Measurements from ENCODE around the gene KLK8. TPM values are rescaled to one million over a fixed set of nuclear protein-coding genes. Genes with fewer than 3 reads are reported as not detected.
"Not testable (repeated sequence)": the region's sequence is repeated elsewhere in the genome, so short reads cannot be mapped to it uniquely, and the experiment has no call there.

KLK8 gene
- total and polyA plus RNA-seq, 4 experiments from 2014 or later, result not detected

GRCh38 chr19:50974702-50975556 is 26.5 kb downstream of the KLK8 start:
- CTCF ChIA-PET (ENCODE audit: partially characterized antibody), result no interaction called here
- intact Hi-C loops (cut with micrococcal nuclease), result no loop called here
- POLR2A ChIA-PET (ENCODE audit: partially characterized antibody), result no interaction called here
- peaks cover 37 to 49% of the 10 kb centered on the region in 2 donors for H3K27me3 Mint-ChIP-seq
- H3K27ac Mint-ChIP-seq, result no peak overlapping the region
- H3K36me3 Mint-ChIP-seq, result no peaks in the 10 kb centered on the region
- H3K4me3 Mint-ChIP-seq, result no peak overlapping the region
- no peaks in the 10 kb centered on the region for H3K36me3 ChIP-seq (ENCODE audit: insufficient read depth, low read length)
- no peak for DNase-seq
- H3K27ac ChIP-seq (ENCODE audit: low read depth, low read length), result no peak overlapping the region
- peaks cover 0 to 1% (median 0%) of the 10 kb centered on the region in 4 donors for H3K4me1 Mint-ChIP-seq
- no peak overlapping the region for H3K4me3 ChIP-seq (ENCODE audit: low read length in 2 of 2)
- no peaks in the 10 kb centered on the region for H3K9me3 ChIP-seq (ENCODE audit: control insufficient read depth in 1 of 2, low read length in 2 of 2)
- no peaks in the 10 kb centered on the region for H3K4me1 ChIP-seq (ENCODE audit: insufficient read depth, low read length)
- peaks cover 5% of the 10 kb centered on the region for H3K27me3 ChIP-seq (ENCODE audit: insufficient read depth, low read length)
- H3K9me3 Mint-ChIP-seq, result peaks cover 0 to 2% (median 0%) of the 10 kb centered on the region in 8 donors

- ChIA-PET CTCF (ENCODE audit: partially characterized antibody) (no interaction called here), POLR2A (ENCODE audit: partially characterized antibody) (no interaction called here)
- no peaks in the 10 kb centered on the region for H3K4me1 ChIP-seq (ENCODE audit: insufficient read depth, low read length)
- H3K4me1 Mint-ChIP-seq, result peaks cover 0 to 1% (median 0%) of the 10 kb centered on the region in 4 donors
- H3K27ac Mint-ChIP-seq, result no peak overlapping the region
- H3K27ac ChIP-seq (ENCODE audit: low read depth, low read length), result no peak overlapping the region
- DNase-seq, result no peak
- H3K36me3 ChIP-seq (ENCODE audit: insufficient read depth, low read length), result no peaks in the 10 kb centered on the region
- H3K9me3 ChIP-seq (ENCODE audit: control insufficient read depth in 1 of 2, low read length in 2 of 2), result no peaks in the 10 kb centered on the region
- peaks cover 4% of the 10 kb centered on the region for H3K27me3 ChIP-seq (ENCODE audit: insufficient read depth, low read length)
- no peak overlapping the region for H3K4me3 ChIP-seq (ENCODE audit: low read length in 2 of 2)
- H3K4me3 Mint-ChIP-seq, result no peak overlapping the region
- H3K27me3 Mint-ChIP-seq, result peaks cover 34 to 44% of the 10 kb centered on the region in 2 donors
- H3K36me3 Mint-ChIP-seq, result no peaks in the 10 kb centered on the region
- intact Hi-C loops (cut with micrococcal nuclease), result no loop called here
- H3K9me3 Mint-ChIP-seq, result no peaks in the 10 kb centered on the region
These were observed 28.5 kb downstream of the KLK8 start for GRCh38 chr19:50972795-50973376.

- H3K27ac Mint-ChIP-seq, result peak overlapping the region in 1 of 7 donors; percentile 72
- H3K27ac ChIP-seq (ENCODE audit: low read depth, low read length); H3K36me3 Mint-ChIP-seq; DNase-seq; H3K36me3 ChIP-seq (ENCODE audit: insufficient read depth, low read length); H3K4me3 ChIP-seq (ENCODE audit: low read length in 2 of 2); H3K4me1 ChIP-seq (ENCODE audit: insufficient read depth, low read length); intact Hi-C loops (cut with micrococcal nuclease); H3K9me3 ChIP-seq (ENCODE audit: control insufficient read depth in 1 of 2, low read length in 2 of 2); CTCF ChIA-PET (ENCODE audit: partially characterized antibody); H3K4me3 Mint-ChIP-seq; H3K9me3 Mint-ChIP-seq; H3K4me1 Mint-ChIP-seq; H3K27me3 ChIP-seq (ENCODE audit: insufficient read depth, low read length); POLR2A ChIA-PET (ENCODE audit: partially characterized antibody): not testable (repeated sequence)
- peaks cover 26 to 35% of the 10 kb centered on the region in 2 donors for H3K27me3 Mint-ChIP-seq
These were observed 31.6 kb downstream of the KLK8 start for GRCh38 chr19:50969810-50970209.

DNA sequence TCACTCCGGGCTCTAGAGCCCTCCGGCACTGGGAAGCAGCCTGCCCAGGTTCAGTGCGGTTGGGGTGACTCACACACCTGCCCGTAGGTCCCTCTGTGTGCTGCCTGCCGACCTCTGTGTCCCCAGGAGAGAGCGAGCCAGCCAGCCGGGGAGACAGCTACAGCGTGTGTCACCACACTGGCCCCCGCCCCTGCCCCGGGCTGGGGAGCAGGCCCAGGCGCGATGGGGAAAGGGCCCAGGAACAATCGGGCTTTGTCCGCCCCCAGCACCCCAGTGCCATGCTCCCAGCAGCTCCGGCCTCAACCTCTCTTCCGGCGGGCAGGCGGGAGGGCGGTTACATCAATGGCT is 32.0 kb downstream of the KLK8 start, which contains the start of gene KLK6:
TSS of gene KLK6 (minus strand) at position 179 of the 348 bp plus-strand sequence. CDS start 1,487 bp downstream, outside the sequence.
- intact Hi-C loops (cut with micrococcal nuclease), result no loop called here
- no peaks in the 10 kb centered on the region for H3K4me1 Mint-ChIP-seq
- no peaks in the 10 kb centered on the region for H3K4me1 ChIP-seq (ENCODE audit: insufficient read depth, low read length)
- H3K4me3 ChIP-seq (ENCODE audit: low read length in 2 of 2), result no peak within 1 kb of the TSS
- CTCF ChIA-PET (ENCODE audit: partially characterized antibody), result no interaction called here
- no peak within 1 kb of the TSS for H3K4me3 Mint-ChIP-seq
- H3K36me3 Mint-ChIP-seq, result no peaks in the 10 kb centered on the region
- H3K36me3 ChIP-seq (ENCODE audit: insufficient read depth, low read length), result no peaks in the 10 kb centered on the region
- peaks cover 0 to 2% (median 0%) of the 10 kb centered on the region in 8 donors for H3K9me3 Mint-ChIP-seq
- POLR2A ChIA-PET (ENCODE audit: partially characterized antibody), result no interaction called here
- H3K27me3 Mint-ChIP-seq, result peaks cover 26 to 34% of the 10 kb centered on the region in 2 donors
- no peak within 1 kb of the TSS for H3K27ac ChIP-seq (ENCODE audit: low read depth, low read length)
- no peaks in the 10 kb centered on the region for H3K27me3 ChIP-seq (ENCODE audit: insufficient read depth, low read length)
- H3K9me3 ChIP-seq (ENCODE audit: control insufficient read depth in 1 of 2, low read length in 2 of 2), result no peaks in the 10 kb centered on the region
- peak within 1 kb of the TSS in 1 of 7 donors; percentile 72 for H3K27ac Mint-ChIP-seq
- DNase-seq, result no peak

DNA sequence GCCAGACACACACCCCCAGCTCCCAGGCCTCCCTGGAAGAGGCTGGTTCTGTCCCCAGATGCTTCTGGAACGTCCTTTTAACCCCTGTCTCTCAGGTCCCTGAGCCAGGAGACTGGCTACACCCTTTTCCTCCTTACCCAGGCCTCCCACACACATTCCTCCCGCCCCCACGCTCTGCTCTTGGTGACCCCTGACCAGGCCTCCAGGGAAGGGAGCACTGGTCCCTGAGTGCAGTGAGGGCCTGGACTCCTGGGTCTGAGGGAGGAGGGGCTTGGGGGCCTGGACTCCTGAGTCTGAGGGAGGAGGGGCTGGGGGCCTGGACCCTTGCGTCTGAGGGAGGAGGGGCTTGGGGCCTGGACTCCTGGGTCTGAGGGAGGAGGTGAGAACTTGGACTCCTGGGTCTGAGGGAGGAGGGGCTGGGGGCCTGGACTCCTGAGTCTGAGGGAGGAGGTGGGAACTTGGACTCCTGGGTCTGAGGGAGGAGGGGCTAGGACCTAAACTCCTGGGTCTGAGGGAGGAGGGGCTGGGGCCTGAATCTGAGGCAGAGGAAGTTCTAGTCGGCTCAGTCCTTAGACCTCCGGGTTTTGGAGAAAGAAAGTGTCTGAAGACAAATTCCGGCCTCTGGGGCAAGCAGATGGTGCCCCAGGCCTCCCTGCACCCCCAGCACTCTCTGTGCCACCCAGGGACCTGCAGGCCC is 32.5 kb downstream of the KLK8 start:
- H3K36me3 Mint-ChIP-seq, result no peaks in the 10 kb centered on the region
- H3K4me1 Mint-ChIP-seq, result no peaks in the 10 kb centered on the region
- no peaks in the 10 kb centered on the region for H3K36me3 ChIP-seq (ENCODE audit: insufficient read depth, low read length)
- CTCF ChIA-PET (ENCODE audit: partially characterized antibody), result no interaction called here
- no peaks in the 10 kb centered on the region for H3K9me3 ChIP-seq (ENCODE audit: control insufficient read depth in 1 of 2, low read length in 2 of 2)
- DNase-seq, result no peak
- no peak overlapping the region for H3K27ac ChIP-seq (ENCODE audit: low read depth, low read length)
- POLR2A ChIA-PET (ENCODE audit: partially characterized antibody), result no interaction called here
- H3K4me1 ChIP-seq (ENCODE audit: insufficient read depth, low read length), result no peaks in the 10 kb centered on the region
- H3K27me3 ChIP-seq (ENCODE audit: insufficient read depth, low read length), result no peaks in the 10 kb centered on the region
- no peak overlapping the region for H3K4me3 ChIP-seq (ENCODE audit: low read length in 2 of 2)
- H3K9me3 Mint-ChIP-seq, result peaks cover 0 to 4% (median 0%) of the 10 kb centered on the region in 8 donors
- no peak overlapping the region for H3K27ac Mint-ChIP-seq
- intact Hi-C loops (cut with micrococcal nuclease), result no loop called here
- H3K4me3 Mint-ChIP-seq, result no peak overlapping the region
- peaks cover 26 to 34% of the 10 kb centered on the region in 2 donors for H3K27me3 Mint-ChIP-seq

GRCh38 chr19:50967929-50968715 is 33.3 kb downstream of the KLK8 start:
- CTCF ChIA-PET (ENCODE audit: partially characterized antibody), result no interaction called here
- no peaks in the 10 kb centered on the region for H3K36me3 ChIP-seq (ENCODE audit: insufficient read depth, low read length)
- H3K36me3 Mint-ChIP-seq, result no peaks in the 10 kb centered on the region

GRCh38 chr19:50964266-50964665 is 37.1 kb downstream of the KLK8 start:
- CTCF ChIA-PET (ENCODE audit: partially characterized antibody), result no interaction called here

More at GRCh38 chr19:50967929-50968715, 33.3 kb downstream of the KLK8 start:
- Histone ChIP-seq H3K4me3 (ENCODE audit: low read length in 2 of 2) (no peak overlapping the region), H3K4me1 (ENCODE audit: insufficient read depth, low read length) (no peaks in the 10 kb centered on the region), H3K27ac (ENCODE audit: low read depth, low read length) (no peak overlapping the region), H3K9me3 (ENCODE audit: control insufficient read depth in 1 of 2, low read length in 2 of 2) (no peaks in the 10 kb centered on the region), H3K27me3 (ENCODE audit: insufficient read depth, low read length) (no peaks in the 10 kb centered on the region)
- no peak for DNase-seq
- Mint-ChIP-seq H3K9me3 (peaks cover 0 to 7% (median 1%) of the 10 kb centered on the region in 8 donors), H3K27me3 (peaks cover 27 to 35% of the 10 kb centered on the region in 2 donors), H3K4me1 (no peaks in the 10 kb centered on the region), H3K4me3 (no peak overlapping the region), H3K27ac (no peak overlapping the region)
- POLR2A ChIA-PET (ENCODE audit: partially characterized antibody), result no interaction called here
- intact Hi-C loops (cut with micrococcal nuclease), result no loop called here

More at GRCh38 chr19:50964266-50964665, 37.1 kb downstream of the KLK8 start:
- intact Hi-C loops (cut with micrococcal nuclease), result no loop called here
- no peak overlapping the region for H3K4me3 Mint-ChIP-seq
- Histone ChIP-seq H3K27ac (ENCODE audit: low read depth, low read length) (no peak overlapping the region), H3K4me1 (ENCODE audit: insufficient read depth, low read length) (no peaks in the 10 kb centered on the region), H3K27me3 (ENCODE audit: insufficient read depth, low read length) (no peaks in the 10 kb centered on the region), H3K4me3 (ENCODE audit: low read length in 2 of 2) (no peak overlapping the region), H3K36me3 (ENCODE audit: insufficient read depth, low read length) (no peaks in the 10 kb centered on the region), H3K9me3 (ENCODE audit: control insufficient read depth in 1 of 2, low read length in 2 of 2) (no peaks in the 10 kb centered on the region)
- H3K27ac Mint-ChIP-seq, result no peak overlapping the region
- POLR2A ChIA-PET (ENCODE audit: partially characterized antibody), result no interaction called here
- peaks cover 0 to 3% of the 10 kb centered on the region in 2 donors for H3K36me3 Mint-ChIP-seq
- H3K27me3 Mint-ChIP-seq, result peaks cover 24 to 27% of the 10 kb centered on the region in 2 donors
- no peak for DNase-seq
- H3K9me3 Mint-ChIP-seq, result peaks cover 2 to 17% (median 7%) of the 10 kb centered on the region in 8 donors
- H3K4me1 Mint-ChIP-seq, result no peaks in the 10 kb centered on the region

Data from CD4-positive, alpha-beta memory T cell (primary cell).